ENCODE data around the gene FGF1. TPM values are rescaled to one million over a fixed set of nuclear protein-coding genes. Genes with fewer than 3 reads are reported as not detected.

The FGF1 gene
- total RNA-seq, 2 donors from 2014 or later = 0.77 TPM; not detected in 1

GRCh38 chr5:142688281-142688989, 2.5 kb upstream of the FGF1 start:
- peak; percentile 17 for DNase-seq
- H3K9me3 ChIP-seq (ENCODE audit: control insufficient read depth, low read length) = no peaks in the 10 kb centered on the region
- Mint-ChIP-seq H3K36me3 (ENCODE audit: low read depth) (no peaks in the 10 kb centered on the region), H3K4me1 (peaks cover 37% of the 10 kb centered on the region), H3K9me3 (no peaks in the 10 kb centered on the region), H3K4me3 (no peak overlapping the region), H3K27ac (no peak overlapping the region), H3K27me3 (ENCODE audit: insufficient read depth) (no peaks in the 10 kb centered on the region)
- WGBS, 2 experiments (ENCODE audit: insufficient coverage in 1 of 2, insufficient read length in 1 of 2) = 89 to 90% methylated on average over 4 to 7 of the region's 7 CpGs
- no peak overlapping the region for H3K4me3 ChIP-seq (ENCODE audit: low read length)
- no peak for TF ChIP-seq CTCF (conservative IDR thresholded peaks at IDR 0.05)
- H3K9ac ChIP-seq (ENCODE audit: extremely low read depth, low read length, poor library complexity, severe bottlenecking) = no peak overlapping the region
- no peak overlapping the region for H3K27ac ChIP-seq (ENCODE audit: low read depth, low read length)
- H3K27me3 ChIP-seq (ENCODE audit: control insufficient read depth, insufficient read depth, low read length, poor library complexity, severe bottlenecking) = no peaks in the 10 kb centered on the region
- peaks cover 17% of the 10 kb centered on the region for H3K4me1 ChIP-seq (ENCODE audit: control insufficient read depth, insufficient read depth, low read length)
- H3K36me3 ChIP-seq (ENCODE audit: control insufficient read depth, insufficient read depth, low read length) = no peaks in the 10 kb centered on the region

- Histone ChIP-seq H3K9me3 (ENCODE audit: control insufficient read depth, low read length) (no peaks in the 10 kb centered on the region), H3K27ac (ENCODE audit: low read depth, low read length) (no peak overlapping the region), H3K4me1 (ENCODE audit: control insufficient read depth, insufficient read depth, low read length) (peaks cover 17% of the 10 kb centered on the region), H3K4me3 (ENCODE audit: low read length) (no peak overlapping the region), H3K9ac (ENCODE audit: extremely low read depth, low read length, poor library complexity, severe bottlenecking) (no peak overlapping the region), H3K27me3 (ENCODE audit: control insufficient read depth, insufficient read depth, low read length, poor library complexity, severe bottlenecking) (no peaks in the 10 kb centered on the region), H3K36me3 (ENCODE audit: control insufficient read depth, insufficient read depth, low read length) (no peaks in the 10 kb centered on the region)
- no peak overlapping the region for H3K4me3 Mint-ChIP-seq
- no peaks in the 10 kb centered on the region for H3K36me3 Mint-ChIP-seq (ENCODE audit: low read depth)
- no peaks in the 10 kb centered on the region for H3K9me3 Mint-ChIP-seq
- DNase-seq = no peak
- no peak overlapping the region for H3K27ac Mint-ChIP-seq
- TF ChIP-seq CTCF (conservative IDR thresholded peaks at IDR 0.05) = no peak
- H3K4me1 Mint-ChIP-seq = peaks cover 37% of the 10 kb centered on the region
- no peaks in the 10 kb centered on the region for H3K27me3 Mint-ChIP-seq (ENCODE audit: insufficient read depth)
- 90 to 97% methylated on average over 2 to 4 of the region's 4 CpGs for WGBS, 2 experiments (ENCODE audit: insufficient coverage in 1 of 2, insufficient read length in 1 of 2)
Measured at GRCh38 chr5:142686968-142687367, 1.1 kb upstream of the FGF1 start.

DNA sequence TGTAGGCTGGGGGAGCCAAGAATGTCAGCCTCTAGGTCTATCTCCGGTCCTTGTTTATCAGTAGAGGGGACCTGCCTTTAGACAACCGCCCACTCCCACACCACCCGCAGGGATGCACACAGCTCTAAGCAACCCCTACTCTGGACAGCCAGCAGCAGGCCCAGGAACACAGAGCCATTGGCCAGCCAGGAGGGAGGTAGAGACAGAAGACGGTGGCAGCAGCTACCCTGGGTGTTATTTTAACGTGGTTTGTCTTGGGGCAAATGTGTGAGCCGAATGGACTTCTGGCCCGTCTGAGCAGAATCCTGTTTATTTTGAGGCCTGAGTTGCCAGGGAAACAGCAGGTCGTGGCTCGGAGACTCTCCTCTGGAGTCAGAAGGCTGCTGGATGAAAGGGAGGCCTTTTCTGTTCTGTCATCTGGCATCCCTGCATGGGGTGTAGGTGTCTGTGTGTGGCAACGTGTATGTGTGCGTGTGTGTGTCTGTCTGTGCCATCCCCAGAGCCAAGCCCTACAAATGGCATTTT, 382 bp upstream of the FGF1 start:
- H3K9me3 Mint-ChIP-seq = no peaks in the 10 kb centered on the region
- Histone ChIP-seq H3K4me1 (ENCODE audit: control insufficient read depth, insufficient read depth, low read length) (peaks cover 17% of the 10 kb centered on the region), H3K27ac (ENCODE audit: low read depth, low read length) (no peak overlapping the region), H3K36me3 (ENCODE audit: control insufficient read depth, insufficient read depth, low read length) (no peaks in the 10 kb centered on the region), H3K27me3 (ENCODE audit: control insufficient read depth, insufficient read depth, low read length, poor library complexity, severe bottlenecking) (no peaks in the 10 kb centered on the region), H3K9me3 (ENCODE audit: control insufficient read depth, low read length) (no peaks in the 10 kb centered on the region), H3K9ac (ENCODE audit: extremely low read depth, low read length, poor library complexity, severe bottlenecking) (no peak overlapping the region), H3K4me3 (ENCODE audit: low read length) (no peak overlapping the region)
- DNase-seq = peak; percentile 75
- no peak for TF ChIP-seq CTCF (conservative IDR thresholded peaks at IDR 0.05)
- peak overlapping the region; percentile 67 for H3K27ac Mint-ChIP-seq
- H3K4me1 Mint-ChIP-seq = peaks cover 37% of the 10 kb centered on the region
- H3K4me3 Mint-ChIP-seq = no peak overlapping the region
- H3K36me3 Mint-ChIP-seq (ENCODE audit: low read depth) = no peaks in the 10 kb centered on the region
- WGBS, 2 experiments (ENCODE audit: insufficient coverage in 1 of 2, insufficient read length in 1 of 2) = 74 to 78% methylated on average over 9 to 11 of the region's 11 CpGs
- no peaks in the 10 kb centered on the region for H3K27me3 Mint-ChIP-seq (ENCODE audit: insufficient read depth)
